ENCODE measurements around the gene A1BG.

DNA sequence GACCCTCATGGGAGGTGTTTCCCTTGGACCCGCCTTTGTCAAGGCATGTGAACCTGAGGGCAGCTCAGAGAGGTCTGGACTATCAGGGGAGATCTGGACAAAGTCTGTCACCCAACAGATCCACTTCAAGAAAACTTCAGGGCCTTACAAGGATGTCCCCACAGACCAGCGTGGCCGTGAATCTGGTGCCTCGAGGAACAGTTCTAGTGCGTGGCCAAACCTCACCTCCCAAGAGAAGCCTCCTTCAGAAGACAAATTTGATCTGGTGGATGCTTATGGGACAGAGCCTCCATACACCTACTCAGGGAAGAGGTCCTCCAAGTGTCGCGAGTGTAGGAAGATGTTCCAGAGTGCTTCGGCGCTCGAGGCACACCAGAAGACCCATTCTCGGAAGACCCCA, 15.0 kb downstream of the A1BG start:
- TF ChIP-seq CTCF (conservative IDR thresholded peaks at IDR 0.05; ENCODE audit: low read length) (no peak), EZH2phosphoT487 (IDR thresholded peaks at IDR 0.05; ENCODE audit: borderline replicate concordance) (no peak)

Measured in Loucy (cell line).